Upper lobe of right lung (tissue), 1 donor: Measurements from ENCODE around the gene TBX5. TPM values are rescaled to one million over a fixed set of nuclear protein-coding genes. Genes with fewer than 3 reads are reported as not detected.

Source experiments
- ATAC-seq: fragments of 200-7000 bp; cut with Tn5 transposase; one replicate; pipeline ENCODE4 v1.9.1; 2020; ENCODE audit warnings: mild to moderate bottlenecking, moderate library complexity
- DNase-seq: peaks from one replicate; pipeline ENCODE4 v3.0.0-alpha.2; 2020
- H3K27ac ChIP-seq: fragments of 200-600 bp; one replicate; pipeline ENCODE4 v1.8.0; 2022
- H3K27me3 ChIP-seq: fragments of 200-600 bp; one replicate; pipeline ENCODE4 v1.8.0; 2022; ENCODE audit warnings: mild to moderate bottlenecking
- H3K36me3 ChIP-seq: fragments of 200-600 bp; one replicate; pipeline ENCODE4 v1.8.0; 2022
- H3K4me1 ChIP-seq: fragments of 200-600 bp; one replicate; pipeline ENCODE4 v1.8.0; 2022
- H3K4me3 ChIP-seq: fragments of 200-600 bp; one replicate; pipeline ENCODE4 v1.8.0; 2022; ENCODE audit warnings: mild to moderate bottlenecking
- H3K9me3 ChIP-seq: fragments of 200-600 bp; one replicate; pipeline ENCODE4 v1.8.0; 2022
- intact Hi-C: fragments of 100-400 bp; cut with DNase I; formaldehyde crosslinking; loops from one replicate; pipeline ENCODE4 v1.11.0; 2022
- total RNA-seq: library from RNA; stranded (reverse); fragmentation: NEBNext Ultra II Directional; extraction: Animal tissue kit (Norgen Biotek cat#: 25700); gene quantifications from one replicate; pipeline ENCODE4 v1.2.1, GENCODE V29; 2021
- TF ChIP-seq, protein P1 (sequence below): fragments of 200-600 bp; IDR thresholded peaks from one replicate; pipeline ENCODE4 v1.8.0; 2022; ENCODE audit warnings: antibody characterized with exemption
- donor health status: DM: no; HTN: yes; CAD: no; lungs with severe emphysema.

Gene TBX5
- total RNA-seq, 1 donor from 2014 or later = 22.3 TPM

DNA sequence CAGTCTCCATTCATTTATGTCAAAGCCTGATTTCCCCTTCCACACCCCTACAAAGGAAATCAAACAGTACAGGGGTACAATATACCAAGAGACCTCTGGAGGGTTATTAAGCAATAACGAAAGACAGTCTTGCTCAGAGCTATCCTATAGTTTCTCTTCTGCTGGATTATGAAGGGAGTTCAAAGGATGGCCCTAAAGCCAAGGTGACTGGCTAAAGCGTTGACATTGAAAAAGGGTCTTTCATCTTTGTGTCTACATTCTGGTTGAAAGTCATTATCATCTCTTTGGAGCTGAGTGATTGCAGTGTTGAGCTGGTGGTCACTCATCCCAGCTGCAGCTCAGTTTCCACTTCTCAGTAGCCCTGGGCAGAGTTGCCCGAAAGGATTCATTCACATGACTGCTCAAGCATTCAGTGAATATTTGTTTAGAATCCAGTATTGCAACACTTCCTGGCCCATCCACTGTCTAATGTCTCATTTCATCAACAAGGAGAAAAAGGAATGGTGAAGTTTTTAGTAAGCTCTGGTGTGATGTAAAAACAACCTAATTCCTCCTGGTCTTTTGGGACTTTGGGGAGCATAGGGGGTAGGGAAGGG, 19.2 kb upstream of the TBX5 start:
- H3K36me3 ChIP-seq = no peaks in the 10 kb centered on the region
- no peak overlapping the region for H3K27ac ChIP-seq
- no peaks in the 10 kb centered on the region for H3K9me3 ChIP-seq
- TF ChIP-seq, protein P1, sequence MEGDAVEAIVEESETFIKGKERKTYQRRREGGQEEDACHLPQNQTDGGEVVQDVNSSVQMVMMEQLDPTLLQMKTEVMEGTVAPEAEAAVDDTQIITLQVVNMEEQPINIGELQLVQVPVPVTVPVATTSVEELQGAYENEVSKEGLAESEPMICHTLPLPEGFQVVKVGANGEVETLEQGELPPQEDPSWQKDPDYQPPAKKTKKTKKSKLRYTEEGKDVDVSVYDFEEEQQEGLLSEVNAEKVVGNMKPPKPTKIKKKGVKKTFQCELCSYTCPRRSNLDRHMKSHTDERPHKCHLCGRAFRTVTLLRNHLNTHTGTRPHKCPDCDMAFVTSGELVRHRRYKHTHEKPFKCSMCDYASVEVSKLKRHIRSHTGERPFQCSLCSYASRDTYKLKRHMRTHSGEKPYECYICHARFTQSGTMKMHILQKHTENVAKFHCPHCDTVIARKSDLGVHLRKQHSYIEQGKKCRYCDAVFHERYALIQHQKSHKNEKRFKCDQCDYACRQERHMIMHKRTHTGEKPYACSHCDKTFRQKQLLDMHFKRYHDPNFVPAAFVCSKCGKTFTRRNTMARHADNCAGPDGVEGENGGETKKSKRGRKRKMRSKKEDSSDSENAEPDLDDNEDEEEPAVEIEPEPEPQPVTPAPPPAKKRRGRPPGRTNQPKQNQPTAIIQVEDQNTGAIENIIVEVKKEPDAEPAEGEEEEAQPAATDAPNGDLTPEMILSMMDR = no peak
- no peak overlapping the region for H3K4me3 ChIP-seq
- H3K4me1 ChIP-seq = no peaks in the 10 kb centered on the region
- ATAC-seq = no peak
- no peak for DNase-seq
- intact Hi-C loops = no loop called here
- H3K27me3 ChIP-seq = peaks cover 3% of the 10 kb centered on the region

DNA sequence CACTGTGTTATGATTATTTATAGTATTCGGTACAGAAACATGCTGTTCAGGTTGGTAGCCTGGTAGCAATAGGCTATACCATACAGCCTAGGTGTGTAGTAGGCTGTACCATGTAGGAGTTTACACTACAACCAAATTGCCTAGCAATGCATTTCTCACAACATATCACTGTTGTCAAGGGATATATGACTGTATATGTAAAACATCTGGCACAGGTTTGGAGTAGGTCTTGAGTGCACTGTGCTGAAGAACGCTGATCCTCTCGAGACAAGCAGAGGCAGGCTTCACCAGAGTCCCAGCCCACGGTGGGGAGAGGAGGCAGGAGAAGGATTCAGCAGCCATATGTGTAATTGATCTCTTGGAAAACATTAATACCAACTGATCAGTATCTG, 15.0 kb upstream of the TBX5 start:
- no peaks in the 10 kb centered on the region for H3K36me3 ChIP-seq
- H3K27ac ChIP-seq = no peak overlapping the region
- TF ChIP-seq, protein P1 = no peak
- no peaks in the 10 kb centered on the region for H3K9me3 ChIP-seq
- no peak for DNase-seq
- H3K4me3 ChIP-seq = no peak overlapping the region
- peaks cover 3% of the 10 kb centered on the region for H3K27me3 ChIP-seq
- H3K4me1 ChIP-seq = no peaks in the 10 kb centered on the region
- intact Hi-C loops = no loop called here
- no peak for ATAC-seq

DNA sequence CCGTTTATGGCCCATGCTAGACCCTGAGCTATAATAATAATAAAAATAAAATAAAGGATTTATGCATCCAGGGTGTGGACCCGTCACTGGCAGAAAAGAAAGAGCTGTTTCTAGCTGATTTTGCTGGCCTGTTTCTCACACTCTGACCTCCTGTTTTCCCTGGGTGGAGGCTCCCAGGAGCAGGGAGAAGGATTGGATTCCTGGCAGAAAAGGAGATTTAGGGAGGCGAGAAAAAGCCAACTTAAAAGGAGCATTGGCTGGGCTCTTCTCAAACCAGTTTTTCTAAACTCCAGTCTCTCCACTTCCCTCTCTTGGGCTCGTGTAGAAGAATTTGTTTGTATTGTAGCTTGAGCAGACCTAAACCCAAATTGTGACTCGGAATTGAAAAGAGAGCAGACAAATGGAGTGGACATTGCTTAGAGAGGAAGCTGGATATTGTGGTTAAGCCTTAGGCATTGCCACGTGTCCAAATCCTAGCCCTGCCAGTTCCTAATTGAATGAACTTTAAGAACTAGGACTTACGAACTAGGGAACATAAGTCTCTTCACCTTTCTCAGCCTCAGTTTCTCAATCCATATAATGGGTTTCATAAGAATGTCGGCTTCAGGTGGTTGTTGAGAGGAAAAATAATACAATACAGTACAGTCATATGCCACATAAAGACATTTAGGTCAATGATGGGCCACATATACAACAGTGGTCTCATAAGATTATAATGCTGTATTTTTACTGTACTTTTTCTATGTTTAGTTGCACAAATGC, 14.4 kb upstream of the TBX5 start:
- ATAC-seq (no peak), DNase-seq (no peak)
- Histone ChIP-seq H3K27ac (no peak overlapping the region), H3K4me1 (no peaks in the 10 kb centered on the region), H3K27me3 (peaks cover 9% of the 10 kb centered on the region), H3K36me3 (no peaks in the 10 kb centered on the region), H3K4me3 (no peak overlapping the region), H3K9me3 (no peaks in the 10 kb centered on the region)
- intact Hi-C loops = no loop called here
- TF ChIP-seq, protein P1 = no peak

DNA sequence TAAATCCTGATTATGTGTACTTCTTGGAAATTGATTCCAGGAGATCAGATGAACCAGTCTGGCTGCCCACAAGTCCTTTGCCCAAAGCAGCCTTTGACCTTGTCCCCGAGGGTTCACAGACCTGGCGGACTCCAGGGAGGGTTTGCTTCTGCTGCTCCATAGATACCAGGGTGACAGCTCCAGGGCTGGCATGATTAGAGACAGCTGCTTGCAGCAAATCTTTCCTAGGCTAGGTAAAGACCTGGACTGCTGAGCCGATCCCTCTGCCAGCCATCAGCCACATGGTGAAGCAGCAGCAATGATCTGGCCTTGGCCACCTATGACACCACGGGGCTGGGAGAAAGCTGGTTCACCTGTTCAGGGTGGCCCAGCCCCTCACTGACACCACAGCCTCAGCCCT, 10.1 kb upstream of the TBX5 start:
- ATAC-seq (no peak), DNase-seq (no peak)
- Histone ChIP-seq H3K9me3 (no peaks in the 10 kb centered on the region), H3K4me1 (no peaks in the 10 kb centered on the region), H3K36me3 (no peaks in the 10 kb centered on the region), H3K27ac (no peak overlapping the region), H3K4me3 (no peak overlapping the region), H3K27me3 (peaks cover 50% of the 10 kb centered on the region)
- intact Hi-C loops = no loop called here
- TF ChIP-seq, protein P1 = no peak

DNA sequence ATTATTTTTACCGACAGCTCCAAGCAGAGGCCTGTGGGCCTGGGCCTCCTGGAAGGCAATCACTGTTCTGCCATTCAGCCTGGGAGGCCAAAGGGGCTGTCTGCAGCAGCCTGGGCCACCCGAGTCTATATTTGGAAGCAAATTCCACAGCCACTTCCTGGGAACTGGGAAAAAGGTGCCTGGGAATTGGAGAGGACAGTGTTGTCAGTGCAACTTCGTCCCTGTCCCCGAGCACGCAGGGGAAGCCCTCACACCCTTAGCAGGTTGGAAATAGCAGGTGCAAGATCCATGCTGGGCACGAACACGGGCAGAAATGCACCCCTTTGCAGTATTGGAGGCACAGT, 9.6 kb upstream of the TBX5 start:
- Histone ChIP-seq H3K9me3 (no peaks in the 10 kb centered on the region), H3K27me3 (peaks cover 53% of the 10 kb centered on the region), H3K36me3 (no peaks in the 10 kb centered on the region), H3K4me1 (no peaks in the 10 kb centered on the region), H3K4me3 (no peak overlapping the region), H3K27ac (no peak overlapping the region)
- DNase-seq = no peak
- TF ChIP-seq, protein P1 = no peak
- ATAC-seq = no peak
- intact Hi-C loops = no loop called here
